ENCODE data around the gene ZP2.
A peak's percentile ranks its signal among the peaks of the same experiment; 100 is the strongest.

The ZP2 gene

DNA sequence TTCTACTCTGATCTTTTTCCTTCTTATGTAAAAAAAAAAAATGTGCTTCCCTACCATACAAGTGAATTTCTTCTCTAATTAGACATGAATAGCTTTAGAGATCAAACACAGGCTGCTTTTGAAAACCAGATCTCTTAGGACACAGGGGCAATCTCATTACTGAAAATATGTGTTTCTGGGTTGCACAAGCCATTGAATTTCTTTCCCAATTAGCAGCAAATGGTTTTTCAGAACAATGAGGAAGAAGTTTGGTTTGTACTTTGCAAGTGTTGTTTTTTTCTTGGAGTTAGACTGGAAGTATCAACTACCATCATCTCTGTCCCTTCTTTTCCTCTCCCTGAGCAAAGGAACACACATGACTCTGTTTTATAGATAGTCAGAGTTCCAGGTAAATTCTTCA, 16.5 kb upstream of the ZP2 start:
- TF ChIP-seq CSDC2 (CRISPR knock-in tag; IDR thresholded peaks at IDR 0.05) (no peak), TCF4 (CRISPR knock-in tag; IDR thresholded peaks at IDR 0.05; ENCODE audit: borderline replicate concordance) (no peak), ZNF70 (CRISPR knock-in tag; IDR thresholded peaks at IDR 0.05) (no peak), GLIS3 (CRISPR knock-in tag; IDR thresholded peaks at IDR 0.05) (no peak), ZNF565 (CRISPR knock-in tag; conservative IDR thresholded peaks at IDR 0.05; ENCODE audit: low read depth) (no peak), SNAI2 (CRISPR knock-in tag; IDR thresholded peaks at IDR 0.05) (no peak), ZFP30 (CRISPR knock-in tag; IDR thresholded peaks at IDR 0.05) (no peak), ESRRG (CRISPR knock-in tag; IDR thresholded peaks at IDR 0.05) (no peak), ZC3H10 (CRISPR knock-in tag; IDR thresholded peaks at IDR 0.05) (no peak), RARB (CRISPR knock-in tag; IDR thresholded peaks at IDR 0.05) (no peak), BACH2 (CRISPR knock-in tag; IDR thresholded peaks at IDR 0.05; ENCODE audit: borderline replicate concordance) (no peak), ZNF8 (CRISPR knock-in tag; IDR thresholded peaks at IDR 0.05) (no peak), ISL1 (CRISPR knock-in tag; IDR thresholded peaks at IDR 0.05) (no peak), ARNTL (CRISPR knock-in tag; IDR thresholded peaks at IDR 0.05; ENCODE audit: borderline replicate concordance, low read depth) (no peak)
- TF ChIP-seq, protein P1, sequence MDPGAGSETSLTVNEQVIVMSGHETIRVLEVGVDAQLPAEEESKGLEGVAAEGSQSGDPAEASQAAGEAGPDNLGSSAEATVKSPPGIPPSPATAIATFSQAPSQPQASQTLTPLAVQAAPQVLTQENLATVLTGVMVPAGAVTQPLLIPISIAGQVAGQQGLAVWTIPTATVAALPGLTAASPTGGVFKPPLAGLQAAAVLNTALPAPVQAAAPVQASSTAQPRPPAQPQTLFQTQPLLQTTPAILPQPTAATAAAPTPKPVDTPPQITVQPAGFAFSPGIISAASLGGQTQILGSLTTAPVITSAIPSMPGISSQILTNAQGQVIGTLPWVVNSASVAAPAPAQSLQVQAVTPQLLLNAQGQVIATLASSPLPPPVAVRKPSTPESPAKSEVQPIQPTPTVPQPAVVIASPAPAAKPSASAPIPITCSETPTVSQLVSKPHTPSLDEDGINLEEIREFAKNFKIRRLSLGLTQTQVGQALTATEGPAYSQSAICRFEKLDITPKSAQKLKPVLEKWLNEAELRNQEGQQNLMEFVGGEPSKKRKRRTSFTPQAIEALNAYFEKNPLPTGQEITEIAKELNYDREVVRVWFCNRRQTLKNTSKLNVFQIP (CRISPR knock-in tag; IDR thresholded peaks at IDR 0.05; ENCODE audit: borderline replicate concordance, low read depth) = no peak
- TF ChIP-seq, protein P2, sequence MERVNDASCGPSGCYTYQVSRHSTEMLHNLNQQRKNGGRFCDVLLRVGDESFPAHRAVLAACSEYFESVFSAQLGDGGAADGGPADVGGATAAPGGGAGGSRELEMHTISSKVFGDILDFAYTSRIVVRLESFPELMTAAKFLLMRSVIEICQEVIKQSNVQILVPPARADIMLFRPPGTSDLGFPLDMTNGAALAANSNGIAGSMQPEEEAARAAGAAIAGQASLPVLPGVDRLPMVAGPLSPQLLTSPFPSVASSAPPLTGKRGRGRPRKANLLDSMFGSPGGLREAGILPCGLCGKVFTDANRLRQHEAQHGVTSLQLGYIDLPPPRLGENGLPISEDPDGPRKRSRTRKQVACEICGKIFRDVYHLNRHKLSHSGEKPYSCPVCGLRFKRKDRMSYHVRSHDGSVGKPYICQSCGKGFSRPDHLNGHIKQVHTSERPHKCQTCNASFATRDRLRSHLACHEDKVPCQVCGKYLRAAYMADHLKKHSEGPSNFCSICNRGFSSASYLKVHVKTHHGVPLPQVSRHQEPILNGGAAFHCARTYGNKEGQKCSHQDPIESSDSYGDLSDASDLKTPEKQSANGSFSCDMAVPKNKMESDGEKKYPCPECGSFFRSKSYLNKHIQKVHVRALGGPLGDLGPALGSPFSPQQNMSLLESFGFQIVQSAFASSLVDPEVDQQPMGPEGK (CRISPR knock-in tag; IDR thresholded peaks at IDR 0.05; ENCODE audit: borderline replicate concordance) = no peak
- TF ChIP-seq, protein P3, sequence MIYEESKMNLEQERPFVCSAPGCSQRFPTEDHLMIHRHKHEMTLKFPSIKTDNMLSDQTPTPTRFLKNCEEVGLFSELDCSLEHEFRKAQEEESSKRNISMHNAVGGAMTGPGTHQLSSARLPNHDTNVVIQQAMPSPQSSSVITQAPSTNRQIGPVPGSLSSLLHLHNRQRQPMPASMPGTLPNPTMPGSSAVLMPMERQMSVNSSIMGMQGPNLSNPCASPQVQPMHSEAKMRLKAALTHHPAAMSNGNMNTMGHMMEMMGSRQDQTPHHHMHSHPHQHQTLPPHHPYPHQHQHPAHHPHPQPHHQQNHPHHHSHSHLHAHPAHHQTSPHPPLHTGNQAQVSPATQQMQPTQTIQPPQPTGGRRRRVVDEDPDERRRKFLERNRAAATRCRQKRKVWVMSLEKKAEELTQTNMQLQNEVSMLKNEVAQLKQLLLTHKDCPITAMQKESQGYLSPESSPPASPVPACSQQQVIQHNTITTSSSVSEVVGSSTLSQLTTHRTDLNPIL (CRISPR knock-in tag; IDR thresholded peaks at IDR 0.05; ENCODE audit: low read depth) = no peak
- TF ChIP-seq, protein P4, sequence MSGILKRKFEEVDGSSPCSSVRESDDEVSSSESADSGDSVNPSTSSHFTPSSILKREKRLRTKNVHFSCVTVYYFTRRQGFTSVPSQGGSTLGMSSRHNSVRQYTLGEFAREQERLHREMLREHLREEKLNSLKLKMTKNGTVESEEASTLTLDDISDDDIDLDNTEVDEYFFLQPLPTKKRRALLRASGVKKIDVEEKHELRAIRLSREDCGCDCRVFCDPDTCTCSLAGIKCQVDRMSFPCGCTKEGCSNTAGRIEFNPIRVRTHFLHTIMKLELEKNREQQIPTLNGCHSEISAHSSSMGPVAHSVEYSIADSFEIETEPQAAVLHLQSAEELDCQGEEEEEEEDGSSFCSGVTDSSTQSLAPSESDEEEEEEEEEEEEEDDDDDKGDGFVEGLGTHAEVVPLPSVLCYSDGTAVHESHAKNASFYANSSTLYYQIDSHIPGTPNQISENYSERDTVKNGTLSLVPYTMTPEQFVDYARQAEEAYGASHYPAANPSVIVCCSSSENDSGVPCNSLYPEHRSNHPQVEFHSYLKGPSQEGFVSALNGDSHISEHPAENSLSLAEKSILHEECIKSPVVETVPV (CRISPR knock-in tag; IDR thresholded peaks at IDR 0.05) = no peak
- ATAC-seq = no peak

DNA sequence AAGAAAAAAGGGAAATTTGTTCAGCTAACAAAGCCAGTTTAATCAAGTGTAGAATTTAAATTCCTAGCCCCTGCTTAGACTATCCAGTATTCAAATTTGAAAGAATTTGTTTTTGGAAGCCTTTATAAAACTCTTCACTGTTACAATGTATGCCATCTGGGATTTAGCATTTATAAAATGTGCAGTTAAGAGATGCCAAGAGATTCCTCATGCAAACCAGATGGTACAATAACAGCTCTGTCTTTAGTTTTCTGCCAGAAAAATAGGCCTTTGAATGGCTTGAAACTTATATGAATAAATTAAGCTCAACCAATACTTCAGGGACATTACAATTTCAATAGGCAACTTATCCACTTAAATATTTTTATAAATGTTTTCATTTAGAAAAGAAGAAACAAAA, 15.4 kb upstream of the ZP2 start:
- TF ChIP-seq ARNTL (CRISPR knock-in tag; IDR thresholded peaks at IDR 0.05; ENCODE audit: borderline replicate concordance, low read depth) (no peak), TCF4 (CRISPR knock-in tag; IDR thresholded peaks at IDR 0.05; ENCODE audit: borderline replicate concordance) (peak; percentile 35; the same call in 1 of the 2 replicates)
- no peak for ATAC-seq

DNA sequence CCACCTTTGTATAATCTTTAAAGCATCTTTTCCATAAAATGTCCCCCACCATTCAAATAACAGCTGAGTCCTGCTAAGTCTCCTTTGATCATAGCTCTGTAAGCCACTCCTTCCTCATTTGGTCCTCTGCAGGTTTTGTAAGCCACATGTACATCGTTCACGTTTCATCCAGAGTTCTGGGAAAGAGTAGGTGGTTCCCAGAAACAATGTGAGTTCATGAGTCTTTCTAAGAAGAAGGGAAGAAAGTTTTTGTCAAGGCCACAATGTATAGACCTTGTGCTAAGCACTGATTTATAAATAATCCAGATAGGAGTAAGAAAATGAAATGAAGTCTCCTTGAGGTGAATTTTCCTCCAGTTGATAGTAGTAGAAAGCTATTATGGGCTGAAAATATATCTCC, 13.4 kb upstream of the ZP2 start:
- no peak for TF ChIP-seq ZNF8 (CRISPR knock-in tag; IDR thresholded peaks at IDR 0.05)
- TF ChIP-seq, protein P5, sequence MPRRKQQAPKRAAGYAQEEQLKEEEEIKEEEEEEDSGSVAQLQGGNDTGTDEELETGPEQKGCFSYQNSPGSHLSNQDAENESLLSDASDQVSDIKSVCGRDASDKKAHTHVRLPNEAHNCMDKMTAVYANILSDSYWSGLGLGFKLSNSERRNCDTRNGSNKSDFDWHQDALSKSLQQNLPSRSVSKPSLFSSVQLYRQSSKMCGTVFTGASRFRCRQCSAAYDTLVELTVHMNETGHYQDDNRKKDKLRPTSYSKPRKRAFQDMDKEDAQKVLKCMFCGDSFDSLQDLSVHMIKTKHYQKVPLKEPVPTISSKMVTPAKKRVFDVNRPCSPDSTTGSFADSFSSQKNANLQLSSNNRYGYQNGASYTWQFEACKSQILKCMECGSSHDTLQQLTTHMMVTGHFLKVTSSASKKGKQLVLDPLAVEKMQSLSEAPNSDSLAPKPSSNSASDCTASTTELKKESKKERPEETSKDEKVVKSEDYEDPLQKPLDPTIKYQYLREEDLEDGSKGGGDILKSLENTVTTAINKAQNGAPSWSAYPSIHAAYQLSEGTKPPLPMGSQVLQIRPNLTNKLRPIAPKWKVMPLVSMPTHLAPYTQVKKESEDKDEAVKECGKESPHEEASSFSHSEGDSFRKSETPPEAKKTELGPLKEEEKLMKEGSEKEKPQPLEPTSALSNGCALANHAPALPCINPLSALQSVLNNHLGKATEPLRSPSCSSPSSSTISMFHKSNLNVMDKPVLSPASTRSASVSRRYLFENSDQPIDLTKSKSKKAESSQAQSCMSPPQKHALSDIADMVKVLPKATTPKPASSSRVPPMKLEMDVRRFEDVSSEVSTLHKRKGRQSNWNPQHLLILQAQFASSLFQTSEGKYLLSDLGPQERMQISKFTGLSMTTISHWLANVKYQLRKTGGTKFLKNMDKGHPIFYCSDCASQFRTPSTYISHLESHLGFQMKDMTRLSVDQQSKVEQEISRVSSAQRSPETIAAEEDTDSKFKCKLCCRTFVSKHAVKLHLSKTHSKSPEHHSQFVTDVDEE (CRISPR knock-in tag; IDR thresholded peaks at IDR 0.05) = no peak
- no peak for TF ChIP-seq GLIS3 (CRISPR knock-in tag; IDR thresholded peaks at IDR 0.05)
- no peak for TF ChIP-seq ZFP30 (CRISPR knock-in tag; IDR thresholded peaks at IDR 0.05)
- no peak for TF ChIP-seq OSR1 (CRISPR knock-in tag; IDR thresholded peaks at IDR 0.05)
- no peak for TF ChIP-seq ZNF565 (CRISPR knock-in tag; conservative IDR thresholded peaks at IDR 0.05; ENCODE audit: low read depth)
- no peak for TF ChIP-seq BACH2 (CRISPR knock-in tag; IDR thresholded peaks at IDR 0.05; ENCODE audit: borderline replicate concordance)
- no peak for TF ChIP-seq CSDC2 (CRISPR knock-in tag; IDR thresholded peaks at IDR 0.05)
- no peak for TF ChIP-seq ZNF70 (CRISPR knock-in tag; IDR thresholded peaks at IDR 0.05)

More for the DNA sequence above, 13.4 kb upstream of the ZP2 start:
- no peak for ATAC-seq
